H1 (cell line): ENCODE data around the gene PDCD10. TPM values are rescaled to one million over a fixed set of nuclear protein-coding genes. Genes with fewer than 3 reads are reported as not detected.

ENCODE experiments used
- CTCF ChIA-PET: fragments of 300-600 bp; sonication (Branson Sonifier 250); formaldehyde crosslinking; loops from one replicate; lab custom pipeline; 2021; ENCODE audit not compliant: partially characterized antibody; lab: Charles Lee
- POLR2A ChIA-PET: fragments of 300-600 bp; sonication (Branson Sonifier 250); formaldehyde crosslinking; loops from one replicate; lab custom pipeline; 2021; ENCODE audit warnings: inconsistent platforms; ENCODE audit not compliant: partially characterized antibody; lab: Charles Lee
- DNase-seq, 2 experiments: peaks; one replicate each; pipeline versions ENCODE4 v3.0.0 to v3.0.0-alpha.2; 2010 to 2022; ENCODE audit warnings: low spot score in 2 of 2, low read depth in 1 of 2, mixed read lengths in 1 of 2
- FAIRE-seq: peaks from 2 replicates; lab custom pipeline; 2011; peaks lifted over from hg19 to GRCh38; lab: Jason Lieb, UNC
- H2AFZ ChIP-seq: 2 replicates; pipeline ENCODE4 v1.8.1; 2012; ENCODE audit warnings: low read length, inconsistent platforms
- H2AK5ac ChIP-seq: 2 replicates; pipeline ENCODE4 v1.6.1; 2013; ENCODE audit warnings: low read depth, low read length
- H2BK120ac ChIP-seq: replicated peaks from 2 replicates; pipeline ENCODE3; 2013; ENCODE audit warnings: low read depth, low read length, inconsistent platforms
- H2BK12ac ChIP-seq: 2 replicates; pipeline ENCODE4 v1.6.1; 2013; ENCODE audit warnings: low read depth, low read length
- H2BK15ac ChIP-seq: 2 replicates; pipeline ENCODE4 v1.6.1; 2013; ENCODE audit warnings: low read length
- H2BK20ac ChIP-seq: 2 replicates; pipeline ENCODE4 v1.6.1; 2013; ENCODE audit warnings: low read length
- H2BK5ac ChIP-seq: 2 replicates; pipeline ENCODE4 v1.6.1; 2013; ENCODE audit warnings: low read depth, low read length
- H3K14ac ChIP-seq: 2 replicates; pipeline ENCODE4 v1.6.1; 2013; ENCODE audit warnings: inconsistent platforms; ENCODE audit not compliant: insufficient read length
- H3K18ac ChIP-seq: 2 replicates; pipeline ENCODE4 v1.6.1; 2013; ENCODE audit warnings: low read length; ENCODE audit errors: extremely low read depth
- H3K23ac ChIP-seq: 2 replicates; pipeline ENCODE4 v1.6.1; 2013; ENCODE audit warnings: inconsistent platforms; ENCODE audit not compliant: insufficient read length
- H3K23me2 ChIP-seq: 2 replicates; pipeline ENCODE4 v1.6.1; 2013; ENCODE audit warnings: low read depth, low read length
- H3K27ac ChIP-seq: 2 replicates; pipeline ENCODE4 v1.6.1; 2011; ENCODE audit warnings: low read depth, low read length, inconsistent platforms
- H3K27me3 ChIP-seq, 4 experiments: replicated peaks in 1 of 4; 1 replicate in 1 of 4; 2 replicates in 3 of 4; pipeline versions ENCODE4 v1.6.1 to v1.8.1; 2011 to 2013; ENCODE audit warnings: low read length in 3 of 4, mild to moderate bottlenecking in 3 of 4, inconsistent platforms in 2 of 4, mixed read lengths in 2 of 4, moderate library complexity in 1 of 4; ENCODE audit not compliant: control insufficient read depth in 3 of 4, insufficient read depth in 3 of 4; ENCODE audit errors: extremely low read depth in 1 of 4
- H3K36me3 ChIP-seq, 4 experiments: 2 replicates each; pipeline versions ENCODE4 v1.6.1 to v1.8.1; 2011 to 2013; ENCODE audit warnings: mild to moderate bottlenecking in 4 of 4, low read length in 3 of 4, moderate library complexity in 2 of 4, control low read depth in 1 of 4, inconsistent platforms in 1 of 4; ENCODE audit not compliant: insufficient read depth in 4 of 4, control insufficient read depth in 2 of 4
- H3K4ac ChIP-seq: replicated peaks from 2 replicates; pipeline ENCODE3; 2013; ENCODE audit warnings: low read length, low read depth, mixed read lengths, inconsistent platforms; ENCODE audit not compliant: insufficient read length
- H3K4me1 ChIP-seq, 4 experiments: replicated peaks in 1 of 4; 1 replicate in 1 of 4; 2 replicates in 3 of 4; pipeline versions ENCODE4 v1.6.1 to v1.8.1; 2011 to 2013; ENCODE audit warnings: low read length in 3 of 4, inconsistent platforms in 2 of 4, mixed read lengths in 1 of 4; ENCODE audit not compliant: insufficient read depth in 4 of 4, control insufficient read depth in 3 of 4
- H3K4me2 ChIP-seq, 2 experiments: 2 replicates each; pipeline versions ENCODE4 v1.6.1 to v1.8.1; 2011 to 2013; ENCODE audit warnings: low read depth in 2 of 2, low read length in 2 of 2, control low read depth in 1 of 2, inconsistent platforms in 1 of 2, mild to moderate bottlenecking in 1 of 2; ENCODE audit not compliant: insufficient read depth in 1 of 2
- H3K4me3 ChIP-seq, 4 experiments: fragments of 200-600, 300-600 bp in 1 of 4; sonication (generic), shearing (Covaris generic), sonication (Bioruptor Twin) in 1 of 4; 2 replicates each; pipeline versions ENCODE4 v1.5.1 to v1.8.1; 2011 to 2016; ENCODE audit warnings: low read length in 4 of 4, low read depth in 3 of 4, control low read depth in 2 of 4, inconsistent platforms in 2 of 4, mild to moderate bottlenecking in 2 of 4, mixed read lengths in 1 of 4, moderate library complexity in 1 of 4; ENCODE audit not compliant: insufficient read depth in 2 of 4; ENCODE audit errors: extremely low read depth in 1 of 4
- H3K56ac ChIP-seq: replicated peaks from 2 replicates; pipeline ENCODE3; 2013; ENCODE audit warnings: low read depth, mild to moderate bottlenecking, mixed read lengths, low read length, inconsistent platforms; ENCODE audit not compliant: insufficient read length
- H3K79me1 ChIP-seq: 2 replicates; pipeline ENCODE4 v1.6.1; 2013; ENCODE audit warnings: low read depth, low read length, control low read depth
- H3K79me2 ChIP-seq, 2 experiments: 2 replicates each; pipeline versions ENCODE4 v1.6.1 to v1.8.1; 2012 to 2013; ENCODE audit warnings: low read length in 2 of 2, mild to moderate bottlenecking in 2 of 2, inconsistent platforms in 1 of 2; ENCODE audit not compliant: insufficient read depth in 2 of 2, control insufficient read depth in 1 of 2
- H3K9ac ChIP-seq, 4 experiments: replicated peaks in 1 of 4; 1 replicate in 1 of 4; 2 replicates in 3 of 4; pipeline versions ENCODE4 v1.6.1 to v1.8.1; 2011 to 2013; ENCODE audit warnings: low read depth in 3 of 4, low read length in 3 of 4, control low read depth in 2 of 4, mild to moderate bottlenecking in 2 of 4, moderate library complexity in 2 of 4, inconsistent platforms in 1 of 4; ENCODE audit errors: extremely low read depth in 1 of 4
- H3K9me3 ChIP-seq, 2 experiments: 2 replicates each; pipeline versions ENCODE4 v1.6.1 to v1.8.1; 2012 to 2013; ENCODE audit warnings: mild to moderate bottlenecking in 2 of 2, moderate library complexity in 2 of 2, control low read depth in 1 of 2, inconsistent platforms in 1 of 2, low read depth in 1 of 2, low read length in 1 of 2, mixed read lengths in 1 of 2; ENCODE audit not compliant: insufficient read depth in 2 of 2
- H4K20me1 ChIP-seq, 2 experiments: replicated peaks in 1 of 2; 2 replicates each; pipeline versions ENCODE3 to v1.8.1; 2011 to 2013; ENCODE audit warnings: inconsistent platforms in 2 of 2, low read length in 2 of 2, mild to moderate bottlenecking in 1 of 2; ENCODE audit not compliant: insufficient read depth in 2 of 2, control insufficient read depth in 1 of 2
- H4K5ac ChIP-seq: 2 replicates; pipeline ENCODE4 v1.6.1; 2013; ENCODE audit warnings: low read length, low read depth, mixed read lengths, inconsistent platforms; ENCODE audit not compliant: insufficient read length
- H4K8ac ChIP-seq: 2 replicates; pipeline ENCODE4 v1.8.0; 2013; ENCODE audit warnings: mild to moderate bottlenecking, moderate library complexity, low read length, inconsistent platforms; ENCODE audit not compliant: insufficient read depth; ENCODE audit errors: extremely low read depth
- H4K91ac ChIP-seq: replicated peaks from 2 replicates; pipeline ENCODE3; 2013; ENCODE audit warnings: low read length, mixed read lengths, inconsistent platforms; ENCODE audit not compliant: insufficient read length
- EZH2 ChIP-seq: fragments of 200-600 bp; sonication (generic); IDR thresholded peaks from 2 replicates; pipeline ENCODE4 v1.7.1; 2012; ENCODE audit warnings: low read depth, mild to moderate bottlenecking, moderate library complexity, low read length, inconsistent platforms; ENCODE audit not compliant: severe bottlenecking
- MAX ChIP-seq: IDR thresholded peaks from 2 replicates; pipeline ENCODE4 v1.6.1; 2012; ENCODE audit warnings: inconsistent platforms
- POU5F1 ChIP-seq: IDR thresholded peaks from 2 replicates; pipeline ENCODE4 v1.6.1; 2011; ENCODE audit warnings: low read depth, mild to moderate bottlenecking, low read length, moderate library complexity
- RAD21 ChIP-seq, 2 experiments: IDR thresholded peaks in 1 of 2; conservative IDR thresholded peaks in 1 of 2; 2 replicates each; pipeline ENCODE4 v1.6.1; 2011; ENCODE audit warnings: low read depth in 2 of 2, low read length in 2 of 2, improper control_type of control experiment in 1 of 2, inconsistent platforms in 1 of 2, mild to moderate bottlenecking in 1 of 2, moderate library complexity in 1 of 2
- WGBS, 2 experiments: shearing (Covaris generic) in 1 of 2; methylation state at CpG; one replicate each; pipeline versions ENCODE4 v1.1.6 to v1.1.7; 2013 to 2015; ENCODE audit warnings: low lambda C conversion rate in 2 of 2, mixed read lengths in 2 of 2, inconsistent platforms in 1 of 2, low coverage in 1 of 2, missing lambda C conversion rate in 1 of 2; ENCODE audit not compliant: insufficient replicate concordance in 2 of 2, insufficient coverage in 1 of 2, insufficient read length in 1 of 2; ENCODE audit errors: extremely low coverage in 1 of 2, missing lambda C conversion rate in 1 of 2; 5-methylcytosine and 5-hydroxymethylcytosine counted together
- polyA plus RNA-seq, 7 experiments: library from polyadenylated mRNA; depleted of rRNA in 3 of 7; stranded (reverse) in 5 of 7; unstranded in 2 of 7; fragments of >200 nt in 5 of 7; fragments of 200-250 nt in 2 of 7; gene quantifications; 1 replicate in 5 of 7; 2 replicates in 1 of 7; 4 replicates in 1 of 7; pipeline versions ENCODE4 v1.2.1 to v1.2.3, GENCODE V29; 2011 to 2013; ENCODE audit warnings: missing spikeins in 2 of 7, mixed read lengths in 2 of 7
- total RNA-seq: library from RNA; stranded (reverse); fragmentation: NEBNext Ultra II Directional; extraction: Animal tissue kit (Norgen Biotek cat#: 25700); gene quantifications from 2 replicates; pipeline ENCODE4 v1.2.1, GENCODE V29; 2021

PDCD10 gene
- total and polyA plus RNA-seq, 2 of the 8 experiments (the other 6 are each of a cell fraction or from before 2014, with no cell fraction given) = 52.0 to 76.6 TPM

DNA sequence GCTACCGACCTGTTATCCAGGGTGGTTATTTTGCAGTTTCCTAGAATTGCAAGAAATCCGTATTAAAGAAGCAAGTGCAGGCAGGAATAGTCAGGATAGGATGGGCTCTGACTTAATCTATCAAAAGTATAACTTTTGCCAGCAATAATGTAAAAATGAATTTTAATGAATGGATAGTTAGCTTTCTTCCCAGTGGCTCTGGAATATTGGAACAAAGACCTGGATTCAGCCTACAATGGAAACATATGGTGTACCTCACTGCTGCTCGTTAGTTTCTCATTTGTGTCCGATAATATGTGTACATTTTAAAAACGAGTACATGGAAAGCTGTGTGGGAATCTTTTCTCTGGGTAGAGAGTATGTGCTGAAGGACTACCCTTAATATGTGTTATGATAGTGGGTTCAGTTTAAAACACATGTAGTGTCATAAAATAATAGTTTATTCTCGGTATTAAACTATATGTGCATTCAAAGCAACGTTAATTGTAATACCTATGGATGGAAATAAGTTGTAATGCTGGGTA is 1.6 kb upstream of the PDCD10 start:
- no peak for DNase-seq
- Histone ChIP-seq H2BK20ac (no peak overlapping the region), H3K18ac (no peak overlapping the region), H3K4ac (no peak overlapping the region), H3K4me3 (peak overlapping the region; percentile 86 to 93 (median 92)), H2BK15ac (no peak overlapping the region), H3K9me3 (no peaks in the 10 kb centered on the region), H2BK5ac (no peak overlapping the region), H3K9ac (peak overlapping the region in 2 of 4 experiments; percentile 62 to 88; a peak in 4 of 7 replicates)
- ChIA-PET CTCF (interaction anchor here (0.6 to 2.8 kb wide), 6 partner anchors 13 to 372 kb away, joined by 3 to 9 read pairs (median 4); partner anchors contain the start of gene ZBBX), POLR2A (interaction anchor here (1.2 to 2.6 kb wide), 4 partner anchors 19 to 356 kb away, joined by 3 to 11 read pairs (median 4); partner anchors contain the start of gene ZBBX)
- TF ChIP-seq MAX (no peak), RAD21 (IDR thresholded peaks at IDR 0.05 in 1 of 2, conservative IDR thresholded peaks at IDR 0.05 in 1 of 2; ENCODE audit: low read depth in 2 of 2, low read length in 2 of 2) (no peak), POU5F1 (no peak), EZH2 (no peak)
- TF ChIP-seq, all 59 proteins: peak for 0
- H4K5ac ChIP-seq = no peak overlapping the region
- H2AFZ ChIP-seq = no peak overlapping the region; the same call in 1 of the 2 replicates
- no peak overlapping the region for H3K56ac ChIP-seq
- peaks cover 0 to 6% (median 2%) of the 10 kb centered on the region in 4 experiments; a peak in 3 of 7 replicates for H3K4me1 ChIP-seq
- H3K36me3 ChIP-seq = no peaks in the 10 kb centered on the region; a peak in 1 of 8 replicates
- H3K23me2 ChIP-seq = peaks cover 2% of the 10 kb centered on the region; the same call in 1 of the 2 replicates
- no peaks in the 10 kb centered on the region for H3K79me1 ChIP-seq
- no peaks in the 10 kb centered on the region for H3K27me3 ChIP-seq
- no peak overlapping the region for H3K23ac ChIP-seq
- no peak overlapping the region for H3K14ac ChIP-seq
- H4K20me1 ChIP-seq = peaks cover 0 to 6% of the 10 kb centered on the region in 2 experiments
- FAIRE-seq = no peak
- no peak overlapping the region for H2BK12ac ChIP-seq
- H3K4me2 ChIP-seq = peak overlapping the region; percentile 51 to 75
- 55% methylated on average over 7 of the region's 7 CpGs; no CpG with 5 or more reads in 1 of the 2 experiments for WGBS, 2 experiments
- H4K8ac ChIP-seq = no peak overlapping the region
- H3K79me2 ChIP-seq = peaks cover 12 to 59% of the 10 kb centered on the region in 2 experiments
- H2AK5ac ChIP-seq = no peak overlapping the region
- no peak overlapping the region for H2BK120ac ChIP-seq
- no peak overlapping the region for H3K27ac ChIP-seq
- H4K91ac ChIP-seq = no peak overlapping the region
